Smooth muscle cell (in vitro differentiated cells): ENCODE results near the gene DNAJA1. TPM values are rescaled to one million over a fixed set of nuclear protein-coding genes. Genes with fewer than 3 reads are reported as not detected.
A peak's percentile ranks its signal among the peaks of the same experiment; 100 is the strongest.

ENCODE experiments used
- DNase-seq: peaks from one replicate; lab custom pipeline; 2025; ENCODE audit not compliant: unreplicated experiment; lab: John Stamatoyannopoulos, UW
- H2AFZ ChIP-seq: fragments of 200-600 bp; sonication (generic); 2 replicates; pipeline ENCODE4 v1.6.0; 2016; ENCODE audit warnings: antibody characterized with exemption, low read depth, mild to moderate bottlenecking
- H3F3A ChIP-seq: fragments of 200-600 bp; sonication (generic); 2 replicates; pipeline ENCODE4 v1.6.0; 2017; ENCODE audit warnings: antibody characterized with exemption, low read depth
- H3K27ac ChIP-seq: fragments of 200-600 bp; sonication (generic); 2 replicates; pipeline ENCODE4 v1.5.1; 2016; ENCODE audit warnings: low read depth, mild to moderate bottlenecking
- H3K27me3 ChIP-seq: fragments of 200-600 bp; sonication (generic); 2 replicates; pipeline ENCODE4 v1.6.1; 2016; ENCODE audit warnings: low read depth, mild to moderate bottlenecking
- H3K36me3 ChIP-seq: fragments of 200-600 bp; sonication (generic); 2 replicates; pipeline ENCODE4 v1.5.1; 2016; ENCODE audit warnings: low read depth
- H3K4me1 ChIP-seq: fragments of 200-600 bp; sonication (generic); 2 replicates; pipeline ENCODE4 v1.5.1; 2016; ENCODE audit warnings: low read depth
- H3K4me2 ChIP-seq: fragments of 200-600 bp; sonication (generic); 2 replicates; pipeline ENCODE4 v1.6.0; 2016; ENCODE audit warnings: mild to moderate bottlenecking
- H3K4me3 ChIP-seq: fragments of 200-600 bp; sonication (generic); 2 replicates; pipeline ENCODE4 v1.5.1; 2016; ENCODE audit warnings: mild to moderate bottlenecking
- H3K79me2 ChIP-seq: fragments of 200-600 bp; sonication (generic); 2 replicates; pipeline ENCODE4 v1.6.0; 2016; ENCODE audit warnings: low read depth, mild to moderate bottlenecking
- H3K9ac ChIP-seq: fragments of 200-600 bp; sonication (generic); 2 replicates; pipeline ENCODE4 v1.6.0; 2016; ENCODE audit warnings: low read depth
- H3K9me3 ChIP-seq: fragments of 200-600 bp; sonication (generic); replicated peaks from 2 replicates; pipeline ENCODE4 v1.5.1; 2016; ENCODE audit warnings: low read depth
- H4K20me1 ChIP-seq: fragments of 200-600 bp; sonication (generic); 2 replicates; pipeline ENCODE4 v1.6.0; 2016; ENCODE audit warnings: low read depth
- WGBS: methylation state at CpG from one replicate; pipeline ENCODE4 v1.1.7; 2016; ENCODE audit warnings: low lambda C conversion rate; 5-methylcytosine and 5-hydroxymethylcytosine counted together
- polyA plus RNA-seq: library from polyadenylated mRNA; unstranded; fragments of >200 nt; fragmentation: Nextera tagmentation; extraction: Ambion mirVana; gene quantifications from 2 replicates; pipeline ENCODE4 v1.2.1, GENCODE V29; 2016
- total RNA-seq: library from RNA; depleted of rRNA; stranded (reverse); fragments of >200 nt; gene quantifications from 2 replicates; pipeline ENCODE4 v1.2.3, GENCODE V29; 2014
- TF ChIP-seq, protein P1 (sequence below): fragments of 200-600 bp; sonication (generic); IDR thresholded peaks from 2 replicates; pipeline ENCODE4 v1.5.1; 2017; ENCODE audit warnings: borderline replicate concordance, mild to moderate bottlenecking, antibody characterized with exemption; ENCODE audit not compliant: insufficient read depth, poor library complexity, severe bottlenecking

Gene DNAJA1
- total and polyA plus RNA-seq, 2 experiments from 2014 or later: 151 to 152 TPM

DNA sequence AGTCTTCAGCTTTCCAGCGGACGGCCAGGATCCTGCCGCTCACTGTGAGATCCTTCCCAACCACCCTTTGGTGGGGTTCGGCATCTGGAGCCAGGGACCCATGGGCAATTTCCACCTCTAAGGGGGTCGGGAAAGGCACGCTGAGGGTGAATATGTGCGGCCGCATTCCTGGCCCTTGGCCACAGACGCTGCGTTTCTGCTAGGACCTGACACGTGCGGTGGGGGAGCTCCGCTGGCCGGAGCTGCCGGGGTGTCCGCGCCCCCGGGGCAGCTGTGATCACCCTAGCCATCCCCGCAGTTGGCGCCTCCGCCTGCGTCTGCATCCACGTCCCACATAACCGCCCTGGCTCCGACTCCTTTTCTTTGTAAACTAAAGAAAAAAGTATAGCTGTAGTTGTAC, 5.3 kb upstream of the DNAJA1 start:
- Histone ChIP-seq H3F3A (no peaks in the 10 kb centered on the region), H4K20me1 (peaks cover 8% of the 10 kb centered on the region), H3K4me3 (no peak overlapping the region), H3K36me3 (no peaks in the 10 kb centered on the region), H3K27me3 (no peaks in the 10 kb centered on the region), H3K27ac (no peak overlapping the region), H3K9me3 (no peaks in the 10 kb centered on the region), H2AFZ (no peak overlapping the region), H3K79me2 (peaks cover 49% of the 10 kb centered on the region), H3K4me2 (no peak overlapping the region), H3K9ac (no peak overlapping the region), H3K4me1 (peaks cover 12% of the 10 kb centered on the region)
- DNase-seq: no peak
- TF ChIP-seq, protein P1, sequence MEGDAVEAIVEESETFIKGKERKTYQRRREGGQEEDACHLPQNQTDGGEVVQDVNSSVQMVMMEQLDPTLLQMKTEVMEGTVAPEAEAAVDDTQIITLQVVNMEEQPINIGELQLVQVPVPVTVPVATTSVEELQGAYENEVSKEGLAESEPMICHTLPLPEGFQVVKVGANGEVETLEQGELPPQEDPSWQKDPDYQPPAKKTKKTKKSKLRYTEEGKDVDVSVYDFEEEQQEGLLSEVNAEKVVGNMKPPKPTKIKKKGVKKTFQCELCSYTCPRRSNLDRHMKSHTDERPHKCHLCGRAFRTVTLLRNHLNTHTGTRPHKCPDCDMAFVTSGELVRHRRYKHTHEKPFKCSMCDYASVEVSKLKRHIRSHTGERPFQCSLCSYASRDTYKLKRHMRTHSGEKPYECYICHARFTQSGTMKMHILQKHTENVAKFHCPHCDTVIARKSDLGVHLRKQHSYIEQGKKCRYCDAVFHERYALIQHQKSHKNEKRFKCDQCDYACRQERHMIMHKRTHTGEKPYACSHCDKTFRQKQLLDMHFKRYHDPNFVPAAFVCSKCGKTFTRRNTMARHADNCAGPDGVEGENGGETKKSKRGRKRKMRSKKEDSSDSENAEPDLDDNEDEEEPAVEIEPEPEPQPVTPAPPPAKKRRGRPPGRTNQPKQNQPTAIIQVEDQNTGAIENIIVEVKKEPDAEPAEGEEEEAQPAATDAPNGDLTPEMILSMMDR: no peak
- 99% methylated on average over 25 of the region's 25 CpGs for WGBS

DNA sequence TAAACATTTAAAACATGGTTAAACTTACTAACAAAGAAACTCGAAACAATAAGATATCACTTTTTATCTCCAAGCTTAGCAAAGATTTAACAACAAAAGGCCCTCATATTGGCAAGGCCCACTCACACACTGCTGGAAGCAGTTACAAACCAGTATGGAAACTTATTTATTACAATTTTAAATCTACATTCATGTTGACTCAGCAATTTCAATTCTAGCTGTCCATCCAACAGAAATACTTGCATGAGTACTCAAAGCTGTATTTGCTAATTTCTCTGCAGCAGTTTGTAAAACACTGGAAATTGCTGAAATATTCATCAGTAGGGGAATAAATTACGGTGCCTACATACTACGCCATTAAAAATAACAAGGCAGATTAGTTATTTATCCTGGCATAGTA, 2.8 kb upstream of the DNAJA1 start:
- Histone ChIP-seq H3K9ac (no peak overlapping the region), H3K27me3 (no peaks in the 10 kb centered on the region), H3K79me2 (peaks cover 71% of the 10 kb centered on the region), H2AFZ (no peak overlapping the region), H3K36me3 (no peaks in the 10 kb centered on the region), H3K9me3 (no peaks in the 10 kb centered on the region), H3K27ac (no peak overlapping the region), H3K4me3 (no peak overlapping the region), H3F3A (peaks cover 8% of the 10 kb centered on the region), H3K4me2 (no peak overlapping the region), H4K20me1 (peaks cover 23% of the 10 kb centered on the region), H3K4me1 (peaks cover 23% of the 10 kb centered on the region)
- DNase-seq: no peak
- WGBS: 95% methylated on average over 3 of the region's 3 CpGs
- TF ChIP-seq, protein P1: no peak

GRCh38 chr9:33022755-33023154, 2.3 kb upstream of the DNAJA1 start:
- Histone ChIP-seq H3K4me1 (peaks cover 27% of the 10 kb centered on the region), H3K4me3 (no peak overlapping the region), H2AFZ (no peak overlapping the region), H3K36me3 (no peaks in the 10 kb centered on the region), H3K27me3 (no peaks in the 10 kb centered on the region), H3K9me3 (no peaks in the 10 kb centered on the region), H3F3A (peaks cover 8% of the 10 kb centered on the region), H3K9ac (no peak overlapping the region), H3K27ac (no peak overlapping the region), H3K79me2 (peaks cover 75% of the 10 kb centered on the region), H3K4me2 (no peak overlapping the region), H4K20me1 (peaks cover 25% of the 10 kb centered on the region)
- TF ChIP-seq, protein P1: no peak
- no peak for DNase-seq
- 96% methylated on average over 7 of the region's 7 CpGs for WGBS

DNA sequence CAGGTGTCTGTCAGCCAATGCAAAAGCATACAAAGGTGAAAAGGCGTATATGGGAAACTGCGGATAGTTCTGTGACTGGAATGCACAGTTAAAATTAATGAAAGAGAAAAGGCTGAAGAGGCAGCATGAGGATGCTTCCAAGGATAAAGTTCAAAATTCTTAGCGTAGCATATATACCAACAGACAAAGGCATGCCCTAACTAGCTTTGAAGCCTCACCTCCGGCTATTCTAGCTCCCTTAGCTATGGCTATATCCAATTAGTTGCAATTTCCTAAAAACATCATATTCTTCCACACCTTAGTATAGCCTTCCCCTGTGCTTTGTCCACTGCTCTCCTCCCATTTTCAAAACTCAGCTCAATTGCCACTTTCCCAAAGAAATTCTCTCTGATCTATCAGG, 1.4 kb upstream of the DNAJA1 start:
- Histone ChIP-seq H3K4me1 (peaks cover 34% of the 10 kb centered on the region), H3K4me3 (peak overlapping the region; percentile 94), H3K4me2 (peak overlapping the region; percentile 97), H3K27me3 (no peaks in the 10 kb centered on the region), H2AFZ (no peak overlapping the region), H3K36me3 (peaks cover 7% of the 10 kb centered on the region), H3K27ac (peak overlapping the region; percentile 93), H4K20me1 (peaks cover 35% of the 10 kb centered on the region), H3K9ac (peak overlapping the region; percentile 90), H3K9me3 (no peaks in the 10 kb centered on the region), H3K79me2 (peaks cover 84% of the 10 kb centered on the region), H3F3A (peaks cover 8% of the 10 kb centered on the region)
- DNase-seq: no peak
- WGBS: 87% methylated on average over 4 of the region's 4 CpGs
- TF ChIP-seq, protein P1: no peak
